H1 (cell line): Measurements from ENCODE around the gene KLHL35. TPM values are rescaled to one million over a fixed set of nuclear protein-coding genes. Genes with fewer than 3 reads are reported as not detected.

Experiments used
- CTCF ChIA-PET: fragments of 300-600 bp; sonication (Branson Sonifier 250); formaldehyde crosslinking; loops from one replicate; lab custom pipeline; 2021; ENCODE audit not compliant: partially characterized antibody; lab: Charles Lee
- POLR2A ChIA-PET: fragments of 300-600 bp; sonication (Branson Sonifier 250); formaldehyde crosslinking; loops from one replicate; lab custom pipeline; 2021; ENCODE audit warnings: inconsistent platforms; ENCODE audit not compliant: partially characterized antibody; lab: Charles Lee
- DNase-seq, 2 experiments: peaks; one replicate each; pipeline versions ENCODE4 v3.0.0 to v3.0.0-alpha.2; 2010 to 2022; ENCODE audit warnings: low spot score in 2 of 2, low read depth in 1 of 2, mixed read lengths in 1 of 2
- FAIRE-seq: peaks from 2 replicates; lab custom pipeline; 2011; peaks lifted over from hg19 to GRCh38; lab: Jason Lieb, UNC
- H2AFZ ChIP-seq: 2 replicates; pipeline ENCODE4 v1.8.1; 2012; ENCODE audit warnings: low read length, inconsistent platforms
- H2AK5ac ChIP-seq: 2 replicates; pipeline ENCODE4 v1.6.1; 2013; ENCODE audit warnings: low read depth, low read length
- H2BK120ac ChIP-seq: replicated peaks from 2 replicates; pipeline ENCODE3; 2013; ENCODE audit warnings: low read depth, low read length, inconsistent platforms
- H2BK12ac ChIP-seq: 2 replicates; pipeline ENCODE4 v1.6.1; 2013; ENCODE audit warnings: low read depth, low read length
- H2BK15ac ChIP-seq: 2 replicates; pipeline ENCODE4 v1.6.1; 2013; ENCODE audit warnings: low read length
- H2BK20ac ChIP-seq: 2 replicates; pipeline ENCODE4 v1.6.1; 2013; ENCODE audit warnings: low read length
- H2BK5ac ChIP-seq: 2 replicates; pipeline ENCODE4 v1.6.1; 2013; ENCODE audit warnings: low read depth, low read length
- H3K14ac ChIP-seq: 2 replicates; pipeline ENCODE4 v1.6.1; 2013; ENCODE audit warnings: inconsistent platforms; ENCODE audit not compliant: insufficient read length
- H3K18ac ChIP-seq: 2 replicates; pipeline ENCODE4 v1.6.1; 2013; ENCODE audit warnings: low read length; ENCODE audit errors: extremely low read depth
- H3K23ac ChIP-seq: 2 replicates; pipeline ENCODE4 v1.6.1; 2013; ENCODE audit warnings: inconsistent platforms; ENCODE audit not compliant: insufficient read length
- H3K23me2 ChIP-seq: 2 replicates; pipeline ENCODE4 v1.6.1; 2013; ENCODE audit warnings: low read depth, low read length
- H3K27ac ChIP-seq: 2 replicates; pipeline ENCODE4 v1.6.1; 2011; ENCODE audit warnings: low read depth, low read length, inconsistent platforms
- H3K27me3 ChIP-seq, 4 experiments: replicated peaks in 1 of 4; 1 replicate in 1 of 4; 2 replicates in 3 of 4; pipeline versions ENCODE4 v1.6.1 to v1.8.1; 2011 to 2013; ENCODE audit warnings: low read length in 3 of 4, mild to moderate bottlenecking in 3 of 4, inconsistent platforms in 2 of 4, mixed read lengths in 2 of 4, moderate library complexity in 1 of 4; ENCODE audit not compliant: control insufficient read depth in 3 of 4, insufficient read depth in 3 of 4; ENCODE audit errors: extremely low read depth in 1 of 4
- H3K36me3 ChIP-seq, 4 experiments: 2 replicates each; pipeline versions ENCODE4 v1.6.1 to v1.8.1; 2011 to 2013; ENCODE audit warnings: mild to moderate bottlenecking in 4 of 4, low read length in 3 of 4, moderate library complexity in 2 of 4, control low read depth in 1 of 4, inconsistent platforms in 1 of 4; ENCODE audit not compliant: insufficient read depth in 4 of 4, control insufficient read depth in 2 of 4
- H3K4ac ChIP-seq: replicated peaks from 2 replicates; pipeline ENCODE3; 2013; ENCODE audit warnings: low read length, low read depth, mixed read lengths, inconsistent platforms; ENCODE audit not compliant: insufficient read length
- H3K4me1 ChIP-seq, 4 experiments: replicated peaks in 1 of 4; 1 replicate in 1 of 4; 2 replicates in 3 of 4; pipeline versions ENCODE4 v1.6.1 to v1.8.1; 2011 to 2013; ENCODE audit warnings: low read length in 3 of 4, inconsistent platforms in 2 of 4, mixed read lengths in 1 of 4; ENCODE audit not compliant: insufficient read depth in 4 of 4, control insufficient read depth in 3 of 4
- H3K4me2 ChIP-seq, 2 experiments: 2 replicates each; pipeline versions ENCODE4 v1.6.1 to v1.8.1; 2011 to 2013; ENCODE audit warnings: low read depth in 2 of 2, low read length in 2 of 2, control low read depth in 1 of 2, inconsistent platforms in 1 of 2, mild to moderate bottlenecking in 1 of 2; ENCODE audit not compliant: insufficient read depth in 1 of 2
- H3K4me3 ChIP-seq, 4 experiments: fragments of 200-600, 300-600 bp in 1 of 4; sonication (generic), shearing (Covaris generic), sonication (Bioruptor Twin) in 1 of 4; 2 replicates each; pipeline versions ENCODE4 v1.5.1 to v1.8.1; 2011 to 2016; ENCODE audit warnings: low read length in 4 of 4, low read depth in 3 of 4, control low read depth in 2 of 4, inconsistent platforms in 2 of 4, mild to moderate bottlenecking in 2 of 4, mixed read lengths in 1 of 4, moderate library complexity in 1 of 4; ENCODE audit not compliant: insufficient read depth in 2 of 4; ENCODE audit errors: extremely low read depth in 1 of 4
- H3K56ac ChIP-seq: replicated peaks from 2 replicates; pipeline ENCODE3; 2013; ENCODE audit warnings: low read depth, mild to moderate bottlenecking, mixed read lengths, low read length, inconsistent platforms; ENCODE audit not compliant: insufficient read length
- H3K79me1 ChIP-seq: 2 replicates; pipeline ENCODE4 v1.6.1; 2013; ENCODE audit warnings: low read depth, low read length, control low read depth
- H3K79me2 ChIP-seq, 2 experiments: 2 replicates each; pipeline versions ENCODE4 v1.6.1 to v1.8.1; 2012 to 2013; ENCODE audit warnings: low read length in 2 of 2, mild to moderate bottlenecking in 2 of 2, inconsistent platforms in 1 of 2; ENCODE audit not compliant: insufficient read depth in 2 of 2, control insufficient read depth in 1 of 2
- H3K9ac ChIP-seq, 4 experiments: replicated peaks in 1 of 4; 1 replicate in 1 of 4; 2 replicates in 3 of 4; pipeline versions ENCODE4 v1.6.1 to v1.8.1; 2011 to 2013; ENCODE audit warnings: low read depth in 3 of 4, low read length in 3 of 4, control low read depth in 2 of 4, mild to moderate bottlenecking in 2 of 4, moderate library complexity in 2 of 4, inconsistent platforms in 1 of 4; ENCODE audit errors: extremely low read depth in 1 of 4
- H3K9me3 ChIP-seq, 2 experiments: 2 replicates each; pipeline versions ENCODE4 v1.6.1 to v1.8.1; 2012 to 2013; ENCODE audit warnings: mild to moderate bottlenecking in 2 of 2, moderate library complexity in 2 of 2, control low read depth in 1 of 2, inconsistent platforms in 1 of 2, low read depth in 1 of 2, low read length in 1 of 2, mixed read lengths in 1 of 2; ENCODE audit not compliant: insufficient read depth in 2 of 2
- H4K20me1 ChIP-seq, 2 experiments: replicated peaks in 1 of 2; 2 replicates each; pipeline versions ENCODE3 to v1.8.1; 2011 to 2013; ENCODE audit warnings: inconsistent platforms in 2 of 2, low read length in 2 of 2, mild to moderate bottlenecking in 1 of 2; ENCODE audit not compliant: insufficient read depth in 2 of 2, control insufficient read depth in 1 of 2
- H4K5ac ChIP-seq: 2 replicates; pipeline ENCODE4 v1.6.1; 2013; ENCODE audit warnings: low read length, low read depth, mixed read lengths, inconsistent platforms; ENCODE audit not compliant: insufficient read length
- H4K8ac ChIP-seq: 2 replicates; pipeline ENCODE4 v1.8.0; 2013; ENCODE audit warnings: mild to moderate bottlenecking, moderate library complexity, low read length, inconsistent platforms; ENCODE audit not compliant: insufficient read depth; ENCODE audit errors: extremely low read depth
- H4K91ac ChIP-seq: replicated peaks from 2 replicates; pipeline ENCODE3; 2013; ENCODE audit warnings: low read length, mixed read lengths, inconsistent platforms; ENCODE audit not compliant: insufficient read length
- ATF2 ChIP-seq: IDR thresholded peaks from 2 replicates; pipeline ENCODE4 v1.6.1; 2012; ENCODE audit warnings: low read length, inconsistent platforms
- BCL11A ChIP-seq, 2 experiments: IDR thresholded peaks; one replicate each; pipeline ENCODE4 v1.6.1; 2011; ENCODE audit warnings: low read depth in 2 of 2, low read length in 2 of 2, mild to moderate bottlenecking in 2 of 2
- CHD1 ChIP-seq: IDR thresholded peaks from 2 replicates; pipeline ENCODE4 v1.6.1; 2012; ENCODE audit warnings: low read depth, low read length, improper control_type of control experiment
- HDAC2 ChIP-seq, 2 experiments: fragments of 300-600 bp in 1 of 2; sonication (generic) in 1 of 2; IDR thresholded peaks; 2 replicates each; pipeline ENCODE4 v1.6.1; 2011 to 2012; ENCODE audit warnings: low read depth in 2 of 2, low read length in 2 of 2, mild to moderate bottlenecking in 2 of 2, moderate library complexity in 2 of 2, borderline replicate concordance in 1 of 2, inconsistent platforms in 1 of 2
- JUND ChIP-seq: IDR thresholded peaks from 2 replicates; pipeline ENCODE4 v1.6.1; 2011; ENCODE audit warnings: mild to moderate bottlenecking, improper control_type of control experiment, low read length
- POLR2A ChIP-seq, 2 experiments: IDR thresholded peaks; 1 replicate in 1 of 2; 2 replicates in 1 of 2; pipeline ENCODE4 v1.6.1; 2011; ENCODE audit warnings: low read depth in 2 of 2, low read length in 2 of 2, mild to moderate bottlenecking in 2 of 2; ENCODE audit errors: control extremely low read depth in 1 of 2
- SP1 ChIP-seq: IDR thresholded peaks from 2 replicates; pipeline ENCODE4 v1.6.1; 2011; ENCODE audit warnings: low read depth, low read length
- TEAD4 ChIP-seq: IDR thresholded peaks from 2 replicates; pipeline ENCODE4 v1.6.1; 2012; ENCODE audit warnings: low read depth, low read length, inconsistent platforms, mixed read lengths
- USF2 ChIP-seq: IDR thresholded peaks from 2 replicates; pipeline ENCODE4 v1.6.1; 2011; ENCODE audit warnings: low read length, improper control_type of control experiment
- WGBS, 2 experiments: shearing (Covaris generic) in 1 of 2; methylation state at CpG; one replicate each; pipeline versions ENCODE4 v1.1.6 to v1.1.7; 2013 to 2015; ENCODE audit warnings: low lambda C conversion rate in 2 of 2, mixed read lengths in 2 of 2, inconsistent platforms in 1 of 2, low coverage in 1 of 2, missing lambda C conversion rate in 1 of 2; ENCODE audit not compliant: insufficient replicate concordance in 2 of 2, insufficient coverage in 1 of 2, insufficient read length in 1 of 2; ENCODE audit errors: extremely low coverage in 1 of 2, missing lambda C conversion rate in 1 of 2; 5-methylcytosine and 5-hydroxymethylcytosine counted together
- polyA plus RNA-seq, 7 experiments: library from polyadenylated mRNA; depleted of rRNA in 3 of 7; stranded (reverse) in 5 of 7; unstranded in 2 of 7; fragments of >200 nt in 5 of 7; fragments of 200-250 nt in 2 of 7; gene quantifications; 1 replicate in 5 of 7; 2 replicates in 1 of 7; 4 replicates in 1 of 7; pipeline versions ENCODE4 v1.2.1 to v1.2.3, GENCODE V29; 2011 to 2013; ENCODE audit warnings: missing spikeins in 2 of 7, mixed read lengths in 2 of 7
- total RNA-seq: library from RNA; stranded (reverse); fragmentation: NEBNext Ultra II Directional; extraction: Animal tissue kit (Norgen Biotek cat#: 25700); gene quantifications from 2 replicates; pipeline ENCODE4 v1.2.1, GENCODE V29; 2021

Gene KLHL35
- total and polyA plus RNA-seq, 2 of the 8 experiments (the other 6 are each of a cell fraction or from before 2014, with no cell fraction given) = 0.35 to 0.41 TPM

- WGBS, 2 experiments = 78% methylated on average over 5 of the region's 5 CpGs; no CpG with 5 or more reads in 1 of the 2 experiments
- Histone ChIP-seq H3K4ac (no peak overlapping the region), H3K27ac (0 out of 2 replicates have a peak overlapping the region, but pooled peaks have one; percentile 43), H3K23ac (no peak overlapping the region), H2BK15ac (no peak overlapping the region; the same call in 1 of the 2 replicates), H3K23me2 (peaks cover 2% of the 10 kb centered on the region; the same call in 1 of the 2 replicates), H2BK120ac (no peak overlapping the region), H3K9me3 (no peaks in the 10 kb centered on the region), H4K91ac (peak overlapping the region; percentile 50), H4K20me1 (no peaks in the 10 kb centered on the region), H2AK5ac (peak overlapping the region; percentile 71; the same call in 1 of the 2 replicates), H3K9ac (no peak overlapping the region), H3K79me2 (no peaks in the 10 kb centered on the region), H3K36me3 (no peaks in the 10 kb centered on the region; a peak in 1 of 8 replicates), H3K56ac (no peak overlapping the region), H3K4me1 (peaks cover 8 to 19% (median 14%) of the 10 kb centered on the region in 4 experiments), H3K4me2 (peak overlapping the region in 1 of 2 experiments; percentile 15; a peak in 1 of 4 replicates), H2BK12ac (no peak overlapping the region), H4K8ac (no peak overlapping the region), H4K5ac (no peak overlapping the region), H2AFZ (no peak overlapping the region), H3K27me3 (no peaks in the 10 kb centered on the region), H2BK5ac (peak overlapping the region; percentile 21; the same call in 1 of the 2 replicates), H3K18ac (peak overlapping the region; percentile 62; the same call in 1 of the 2 replicates), H3K79me1 (no peaks in the 10 kb centered on the region), H3K4me3 (no peak overlapping the region), H3K14ac (no peak overlapping the region), H2BK20ac (peak overlapping the region; percentile 48; the same call in 1 of the 2 replicates)
- ChIA-PET CTCF (interaction anchor here (0.7 to 31.5 kb wide), 13 partner anchors 8 to 122 kb away, joined by 3 to 603 read pairs (median 5); partner anchors contain the start of genes GDPD5 and KLHL35), POLR2A (interaction anchor here (0.7 to 2.0 kb wide), 8 partner anchors 9 to 100 kb away, joined by 3 to 6 read pairs (median 4); partner anchors contain the start of gene SERPINH1)
- DNase-seq (peak in 1 of 2 experiments; percentile 44), FAIRE-seq (no peak)
- TF ChIP-seq POLR2A (IDR thresholded peaks at IDR 0.05; ENCODE audit: control extremely low read depth in 1 of 2, low read depth in 2 of 2, low read length in 2 of 2) = no peak
- 0 out of 2 replicates have a peak, but pooled peaks have one; percentile 20 for TF ChIP-seq SP1
- peak; percentile 83 for TF ChIP-seq TEAD4
- TF ChIP-seq BCL11A (IDR thresholded peaks at IDR 0.05; ENCODE audit: low read depth in 2 of 2, low read length in 2 of 2) = no peak
- peak; percentile 73; the same call in 1 of the 2 replicates for TF ChIP-seq JUND
- TF ChIP-seq USF2 = no peak
- TF ChIP-seq HDAC2 (IDR thresholded peaks at IDR 0.05; ENCODE audit: borderline replicate concordance in 1 of 2, low read depth in 2 of 2, low read length in 2 of 2) = 0 out of 4 replicates have a peak, but pooled peaks of 1 of the 2 experiments have one; percentile 19
- no peak for TF ChIP-seq CHD1
- TF ChIP-seq ATF2 = 0 out of 2 replicates have a peak, but pooled peaks have one; percentile 29
Observed at GRCh38 chr11:75462117-75462653, 29.2 kb upstream of the KLHL35 start.
